Mucosa of rectum (tissue), 2 donors: ENCODE data around the gene NCOA6.

Experiments
- H3K27ac ChIP-seq, 2 donors: one replicate each; pipeline ENCODE4 v1.7.0; 2013; ENCODE audit warnings: inconsistent platforms in 2 of 2, low read depth in 2 of 2, low read length in 2 of 2
- H3K27me3 ChIP-seq, 2 donors: one replicate each; pipeline ENCODE4 v1.7.0; 2013; ENCODE audit warnings: low read length in 2 of 2; ENCODE audit not compliant: control insufficient read depth in 2 of 2, insufficient read depth in 2 of 2
- H3K36me3 ChIP-seq, 2 donors: one replicate each; pipeline ENCODE4 v1.7.0; 2013; ENCODE audit warnings: low read length in 2 of 2; ENCODE audit not compliant: control insufficient read depth in 2 of 2, insufficient read depth in 2 of 2
- H3K4me1 ChIP-seq, 2 donors: one replicate each; pipeline ENCODE4 v1.7.0; 2013; ENCODE audit warnings: low read length in 2 of 2, mild to moderate bottlenecking in 1 of 2; ENCODE audit not compliant: control insufficient read depth in 2 of 2, insufficient read depth in 2 of 2
- H3K4me3 ChIP-seq, 2 donors: one replicate each; pipeline ENCODE4 v1.7.0; 2013; ENCODE audit warnings: low read length in 2 of 2
- H3K9ac ChIP-seq, 2 donors: one replicate each; pipeline ENCODE4 v1.7.0; 2013; ENCODE audit warnings: low read length in 2 of 2, low read depth in 1 of 2, mild to moderate bottlenecking in 1 of 2
- H3K9me3 ChIP-seq, 2 donors: one replicate each; pipeline ENCODE4 v1.7.0; 2013; ENCODE audit warnings: low read length in 2 of 2; ENCODE audit not compliant: control insufficient read depth in 2 of 2
- donor health status: healthy.
- donor health status: Normal muscosa, but diverticular disease.

NCOA6 gene

DNA sequence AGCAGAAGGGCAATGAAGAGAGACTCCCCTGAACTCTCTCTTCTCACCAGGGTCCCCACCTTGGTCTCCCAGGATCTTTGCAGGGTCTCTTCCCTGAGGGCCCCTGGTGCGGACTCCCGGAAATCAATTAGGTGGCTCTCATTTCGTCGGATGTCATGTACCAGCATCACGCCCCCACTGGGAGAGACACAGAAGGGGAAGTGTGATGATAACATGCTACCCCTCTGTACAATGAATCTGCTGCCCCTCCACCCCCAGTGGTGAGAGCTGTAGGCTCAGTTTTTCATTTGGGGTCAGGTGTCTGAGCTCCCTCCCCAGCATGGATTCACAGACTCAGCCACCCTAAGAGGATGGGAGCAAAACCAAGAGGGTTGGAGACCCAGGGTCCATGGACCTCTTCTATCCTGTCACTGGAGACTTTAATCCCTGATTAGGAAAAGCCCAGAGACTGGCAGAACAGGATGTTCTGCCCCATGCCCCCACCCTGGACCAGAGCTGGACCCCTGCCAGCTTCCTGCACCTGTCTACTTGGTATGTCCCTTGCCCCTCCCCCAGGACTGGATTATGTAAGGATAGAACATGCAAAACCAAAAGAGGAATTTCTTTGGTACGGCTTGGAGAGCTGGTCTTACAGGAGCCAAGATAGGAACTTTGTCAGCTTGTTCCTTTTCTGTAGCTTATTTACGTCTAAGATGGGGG is 36.1 kb upstream of the NCOA6 start:
- Histone ChIP-seq H3K9me3 (no peaks in the 10 kb centered on the region), H3K27me3 (no peaks in the 10 kb centered on the region), H3K27ac (no peak overlapping the region), H3K36me3 (peaks cover 0 to 19% of the 10 kb centered on the region in 2 donors), H3K4me3 (no peak overlapping the region), H3K9ac (no peak overlapping the region), H3K4me1 (peaks cover 5 to 7% of the 10 kb centered on the region in 2 donors)

DNA sequence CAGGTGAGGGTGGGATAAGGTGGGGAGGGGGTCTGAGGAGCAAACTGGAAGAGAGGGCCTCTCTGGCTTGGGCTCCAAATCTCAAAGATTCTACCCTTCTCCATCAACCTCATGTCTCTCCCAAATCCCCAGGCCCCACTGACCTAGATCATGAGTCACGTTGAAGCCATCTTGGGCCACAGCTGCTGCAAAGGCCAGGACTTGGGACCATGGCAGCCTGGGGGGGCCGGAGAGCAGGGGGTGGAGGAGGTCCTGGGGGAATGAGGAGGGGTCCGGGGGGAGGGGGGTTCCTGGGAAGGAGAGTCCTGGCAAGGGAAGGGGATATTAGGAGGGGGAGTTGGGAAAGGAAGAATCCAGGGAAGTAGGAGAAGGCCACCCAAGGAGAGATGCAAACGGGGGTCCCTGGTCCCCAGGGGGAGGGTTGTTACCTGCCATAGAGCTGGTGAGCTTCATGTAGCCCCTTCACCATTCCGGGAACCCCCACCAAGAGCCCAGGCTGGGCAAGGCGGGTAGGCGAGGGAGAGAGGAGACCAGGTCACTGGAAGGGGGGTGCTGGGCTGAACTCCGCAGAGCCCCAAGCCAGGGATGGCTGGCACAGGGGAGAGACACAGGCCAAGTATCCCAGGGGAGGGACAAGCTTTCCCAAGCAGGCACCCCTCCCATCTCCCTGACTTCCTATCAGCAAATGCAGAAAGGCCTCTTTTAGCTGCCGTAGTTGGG is 34.5 kb upstream of the NCOA6 start:
- peaks cover 5 to 7% of the 10 kb centered on the region in 2 donors for H3K4me1 ChIP-seq
- no peak overlapping the region for H3K9ac ChIP-seq
- H3K9me3 ChIP-seq: no peaks in the 10 kb centered on the region
- H3K36me3 ChIP-seq: peaks cover 0 to 26% of the 10 kb centered on the region in 2 donors
- no peak overlapping the region for H3K4me3 ChIP-seq
- no peak overlapping the region for H3K27ac ChIP-seq
- no peaks in the 10 kb centered on the region for H3K27me3 ChIP-seq

GRCh38 chr20:34859367-34859766 is 33.9 kb upstream of the NCOA6 start:
- no peak overlapping the region for H3K27ac ChIP-seq
- H3K9me3 ChIP-seq: no peaks in the 10 kb centered on the region
- no peak overlapping the region for H3K4me3 ChIP-seq
- H3K9ac ChIP-seq: no peak overlapping the region
- peaks cover 0 to 28% of the 10 kb centered on the region in 2 donors for H3K36me3 ChIP-seq
- peaks cover 5 to 7% of the 10 kb centered on the region in 2 donors for H3K4me1 ChIP-seq
- H3K27me3 ChIP-seq: no peaks in the 10 kb centered on the region

DNA sequence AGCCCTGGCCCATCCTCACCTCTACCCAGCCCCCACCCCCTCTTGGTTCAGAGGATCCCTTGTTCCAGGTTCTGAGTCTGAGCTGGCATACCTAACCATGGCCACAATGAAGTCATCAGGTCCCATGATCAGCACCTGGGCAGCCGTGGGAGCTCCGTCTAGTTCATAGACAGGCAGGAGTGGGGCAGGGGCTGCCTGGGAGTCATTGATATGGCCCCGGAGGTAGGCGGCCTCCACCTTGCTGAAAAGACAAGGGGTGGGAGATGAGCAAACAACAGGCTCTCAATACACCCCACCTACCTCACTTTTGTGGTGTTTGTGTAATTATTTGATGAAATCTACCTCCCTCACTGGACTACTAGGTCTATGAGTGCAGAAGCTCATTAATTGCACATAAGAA is 26.8 kb upstream of the NCOA6 start:
- Histone ChIP-seq H3K9me3 (no peaks in the 10 kb centered on the region), H3K27ac (no peak overlapping the region), H3K9ac (no peak overlapping the region), H3K36me3 (peaks cover 2 to 47% of the 10 kb centered on the region in 2 donors), H3K4me1 (no peaks in the 10 kb centered on the region), H3K27me3 (no peaks in the 10 kb centered on the region), H3K4me3 (no peak overlapping the region)

DNA sequence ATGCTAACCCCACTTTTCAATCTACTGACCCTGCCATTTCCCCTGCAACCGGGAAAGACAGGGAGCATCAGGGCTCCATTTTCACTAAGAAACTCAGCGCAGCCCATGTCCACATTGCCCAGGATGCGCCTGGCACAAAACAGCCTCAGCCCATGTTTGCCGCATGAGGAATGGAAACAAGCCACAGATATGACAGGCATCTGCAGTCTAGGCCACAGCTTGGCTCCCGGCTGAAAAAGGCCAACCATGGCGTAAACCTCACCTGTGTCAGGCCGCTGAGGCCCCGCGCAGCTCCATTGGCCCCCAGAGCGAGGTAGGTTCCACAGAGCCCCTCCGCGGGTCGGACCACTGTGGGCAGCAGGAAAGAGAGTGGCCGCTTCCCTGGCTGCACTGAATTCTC is 25.5 kb upstream of the NCOA6 start:
- Histone ChIP-seq H3K27me3 (no peaks in the 10 kb centered on the region), H3K27ac (no peak overlapping the region), H3K9me3 (no peaks in the 10 kb centered on the region), H3K9ac (no peak overlapping the region), H3K4me3 (no peak overlapping the region), H3K36me3 (peaks cover 2 to 42% of the 10 kb centered on the region in 2 donors), H3K4me1 (no peaks in the 10 kb centered on the region)

- Histone ChIP-seq H3K9me3 (no peaks in the 10 kb centered on the region), H3K9ac (no peak overlapping the region), H3K36me3 (peaks cover 2 to 37% of the 10 kb centered on the region in 2 donors), H3K4me1 (no peaks in the 10 kb centered on the region), H3K4me3 (no peak overlapping the region), H3K27me3 (no peaks in the 10 kb centered on the region), H3K27ac (no peak overlapping the region)
These were observed 24.3 kb upstream of the NCOA6 start for GRCh38 chr20:34849778-34850177.

GRCh38 chr20:34848597-34848996 is 23.1 kb upstream of the NCOA6 start:
- Histone ChIP-seq H3K9me3 (no peaks in the 10 kb centered on the region), H3K4me1 (no peaks in the 10 kb centered on the region), H3K4me3 (no peak overlapping the region), H3K36me3 (peaks cover 2 to 33% of the 10 kb centered on the region in 2 donors), H3K27me3 (no peaks in the 10 kb centered on the region), H3K9ac (no peak overlapping the region), H3K27ac (no peak overlapping the region)

GRCh38 chr20:34843421-34843820 is 18.0 kb upstream of the NCOA6 start:
- Histone ChIP-seq H3K36me3 (peaks cover 2 to 8% of the 10 kb centered on the region in 2 donors), H3K9ac (no peak overlapping the region), H3K27ac (no peak overlapping the region), H3K4me1 (no peaks in the 10 kb centered on the region), H3K27me3 (no peaks in the 10 kb centered on the region), H3K4me3 (no peak overlapping the region), H3K9me3 (no peaks in the 10 kb centered on the region)

- no peak overlapping the region for H3K27ac ChIP-seq
- no peak overlapping the region for H3K4me3 ChIP-seq
- H3K9me3 ChIP-seq: no peaks in the 10 kb centered on the region
- H3K36me3 ChIP-seq: peaks cover 0 to under 1% of the 10 kb centered on the region in 2 donors
- H3K4me1 ChIP-seq: no peaks in the 10 kb centered on the region
- no peaks in the 10 kb centered on the region for H3K27me3 ChIP-seq
- no peak overlapping the region for H3K9ac ChIP-seq
These were observed 16.7 kb upstream of the NCOA6 start for GRCh38 chr20:34842143-34842542.

DNA sequence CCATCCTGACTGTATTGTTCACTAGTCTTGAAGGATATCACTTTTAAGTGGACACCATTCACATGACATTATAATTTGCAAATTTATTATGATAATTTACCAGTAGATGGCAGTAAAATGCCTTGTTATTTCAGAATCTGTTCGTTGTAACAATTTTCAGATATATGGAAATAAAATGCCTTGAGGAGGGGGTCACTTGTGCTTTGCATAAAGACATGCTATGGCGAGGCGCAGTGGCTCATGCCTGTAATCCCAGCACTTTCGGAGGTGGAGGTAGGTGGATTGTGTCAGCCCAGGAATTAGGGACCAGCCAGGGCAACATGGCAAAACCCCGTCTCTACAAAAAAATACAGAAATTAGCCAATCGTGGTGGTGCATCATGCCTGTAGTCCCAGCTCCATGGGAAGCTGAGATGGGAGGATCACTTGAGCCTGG is 9.0 kb upstream of the NCOA6 start:
- no peak overlapping the region for H3K9ac ChIP-seq
- no peaks in the 10 kb centered on the region for H3K9me3 ChIP-seq

More for the DNA sequence above, 9.0 kb upstream of the NCOA6 start:
- H3K4me3 ChIP-seq: no peak overlapping the region
- H3K27me3 ChIP-seq: no peaks in the 10 kb centered on the region
- H3K36me3 ChIP-seq: no peaks in the 10 kb centered on the region
- H3K4me1 ChIP-seq: no peaks in the 10 kb centered on the region
- no peak overlapping the region for H3K27ac ChIP-seq
